GM23338 (cell line): ENCODE data around the gene SMYD3. TPM values are rescaled to one million over a fixed set of nuclear protein-coding genes. Genes with fewer than 3 reads are reported as not detected.
"Not testable (repeated sequence)": the region's sequence is repeated elsewhere in the genome, so short reads cannot be mapped to it uniquely, and the experiment has no call there.

Experiments
- ATAC-seq: fragments of 200-7000 bp; cut with Tn5 transposase; 3 replicates; pipeline ENCODE4 v1.9.1; 2020
- DNase-seq: peaks from one replicate; pipeline ENCODE4 v3.0.0-alpha.2; 2015; ENCODE audit warnings: low spot score
- H2AFZ ChIP-seq: fragments of 200-600 bp; sonication (generic); 2 replicates; pipeline ENCODE4 v1.8.0; 2016; ENCODE audit warnings: antibody characterized with exemption, mild to moderate bottlenecking, moderate library complexity
- H3F3A ChIP-seq: fragments of 200-600 bp; sonication (generic); replicated peaks from 2 replicates; pipeline ENCODE4 v1.8.0; 2017; ENCODE audit warnings: antibody characterized with exemption, mixed run types, low read depth
- H3K27ac ChIP-seq: fragments of 200-600 bp; sonication (generic); 2 replicates; pipeline ENCODE4 v1.6.1; 2016; ENCODE audit warnings: low read depth
- H3K27me3 ChIP-seq: fragments of 200-600 bp; sonication (generic); 2 replicates; pipeline ENCODE4 v1.8.0; 2016; ENCODE audit warnings: mild to moderate bottlenecking, mixed run types, moderate library complexity; ENCODE audit not compliant: insufficient read depth
- H3K36me3 ChIP-seq: fragments of 200-600 bp; sonication (generic); 2 replicates; pipeline ENCODE4 v1.8.0; 2016; ENCODE audit warnings: mild to moderate bottlenecking; ENCODE audit not compliant: insufficient read depth
- H3K4me1 ChIP-seq: fragments of 200-600 bp; sonication (generic); 2 replicates; pipeline ENCODE4 v1.8.0; 2016; ENCODE audit warnings: mild to moderate bottlenecking, moderate library complexity; ENCODE audit not compliant: insufficient read depth
- H3K4me2 ChIP-seq: fragments of 200-600 bp; sonication (generic); 2 replicates; pipeline ENCODE4 v1.7.1; 2017; ENCODE audit warnings: mixed run types
- H3K4me3 ChIP-seq: fragments of 200-600 bp; sonication (generic); 2 replicates; pipeline ENCODE4 v1.6.1; 2016; ENCODE audit warnings: mixed run types
- H3K79me2 ChIP-seq: fragments of 200-600 bp; sonication (generic); replicated peaks from 2 replicates; pipeline ENCODE4 v1.8.0; 2017; ENCODE audit warnings: mild to moderate bottlenecking; ENCODE audit not compliant: insufficient read depth
- H3K9me2 ChIP-seq: fragments of 200-600 bp; sonication (generic); 2 replicates; pipeline ENCODE4 v1.8.0; 2017; ENCODE audit not compliant: insufficient read depth
- H4K20me1 ChIP-seq: fragments of 200-600 bp; sonication (generic); replicated peaks from 2 replicates; pipeline ENCODE4 v1.8.0; 2017; ENCODE audit warnings: mild to moderate bottlenecking; ENCODE audit not compliant: insufficient read depth
- H3K27ac Mint-ChIP-seq: 2 replicates; pipeline ENCODE4 v1.8.0; 2020; ENCODE audit warnings: inconsistent platforms, mild to moderate bottlenecking, moderate library complexity, mixed read lengths
- H3K27me3 Mint-ChIP-seq: 3 replicates; pipeline ENCODE4 v1.8.0; 2022; ENCODE audit warnings: low read depth, mild to moderate bottlenecking, moderate library complexity, mixed read lengths, inconsistent platforms; ENCODE audit not compliant: insufficient read depth, poor library complexity
- H3K36me3 Mint-ChIP-seq: 3 replicates; pipeline ENCODE4 v1.8.0; 2021; ENCODE audit warnings: low read depth, mild to moderate bottlenecking, inconsistent platforms, moderate library complexity, mixed read lengths
- H3K4me1 Mint-ChIP-seq: 3 replicates; pipeline ENCODE4 v1.8.0; 2020; ENCODE audit warnings: mild to moderate bottlenecking, inconsistent platforms, mixed read lengths
- H3K4me3 Mint-ChIP-seq: 3 replicates; pipeline ENCODE4 v1.8.0; 2021; ENCODE audit warnings: moderate library complexity, mild to moderate bottlenecking, inconsistent platforms, mixed read lengths
- H3K9me3 Mint-ChIP-seq: 3 replicates; pipeline ENCODE4 v1.8.0; 2020; ENCODE audit warnings: moderate library complexity, mild to moderate bottlenecking, inconsistent platforms, mixed read lengths
- CREB1 ChIP-seq: fragments of 250-450 bp; sonication (Bioruptor Pico); IDR thresholded peaks from 2 replicates; pipeline ENCODE4 v1.5.0; 2020; ENCODE audit warnings: low read depth, mild to moderate bottlenecking, moderate library complexity
- JUNB ChIP-seq: IDR thresholded peaks from one replicate; pipeline ENCODE4 v1.6.1; 2016; ENCODE audit warnings: antibody characterized with exemption; ENCODE audit not compliant: unreplicated experiment
- REST ChIP-seq: IDR thresholded peaks from one replicate; pipeline ENCODE4 v1.6.1; 2018; ENCODE audit warnings: antibody characterized with exemption; ENCODE audit not compliant: unreplicated experiment
- STAT1 ChIP-seq: IDR thresholded peaks from one replicate; pipeline ENCODE4 v1.6.1; 2016; ENCODE audit warnings: antibody characterized with exemption; ENCODE audit not compliant: unreplicated experiment
- ZNF114 ChIP-seq: fragments of 250-450 bp; sonication (Bioruptor Pico); IDR thresholded peaks from 2 replicates; pipeline ENCODE4 v1.5.0; 2020; ENCODE audit warnings: mild to moderate bottlenecking, moderate library complexity
- ZNF462 ChIP-seq: fragments of 250-450 bp; sonication (Bioruptor Pico); IDR thresholded peaks from 2 replicates; pipeline ENCODE4 v1.5.0; 2020; ENCODE audit warnings: mild to moderate bottlenecking, moderate library complexity
- polyA plus RNA-seq: library from polyadenylated mRNA; unstranded; fragments of >200 nt; fragmentation: Nextera tagmentation; extraction: Ambion mirVana; gene quantifications from 2 replicates; pipeline ENCODE4 v1.2.1, GENCODE V29; 2016
- total RNA-seq: library from RNA; depleted of rRNA; stranded (reverse); fragments of >200 nt; shearing (Covaris generic); gene quantifications from 2 replicates; pipeline ENCODE4 v1.2.3, GENCODE V29; 2014

Gene SMYD3
- total and polyA plus RNA-seq, 2 experiments from 2014 or later: 31.8 to 34.4 TPM

DNA sequence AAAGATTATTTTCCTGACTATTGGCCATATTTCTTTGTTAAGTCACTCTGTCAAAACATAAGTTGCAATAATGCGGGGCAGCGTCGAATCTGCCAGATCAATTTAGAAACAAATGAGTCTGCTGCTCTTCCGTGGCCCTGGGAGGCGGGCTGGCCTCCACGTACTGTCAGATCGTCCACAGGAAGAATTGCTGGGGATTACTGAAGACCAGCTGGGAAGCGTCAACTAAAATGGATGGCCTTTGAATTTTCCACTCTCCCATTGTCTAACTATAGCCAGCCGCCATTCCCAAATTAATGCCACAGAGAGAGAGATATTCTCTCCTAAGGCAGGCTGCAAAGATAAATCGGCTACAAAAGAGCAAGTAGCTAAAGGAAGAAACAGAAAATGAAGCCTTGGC, 560.2 kb downstream of the SMYD3 start:
- no peaks in the 10 kb centered on the region for H3F3A ChIP-seq
- H3K4me3 ChIP-seq: no peak overlapping the region
- Mint-ChIP-seq H3K27ac (no peak overlapping the region), H3K4me1 (peaks cover 2% of the 10 kb centered on the region), H3K36me3 (peaks cover 7% of the 10 kb centered on the region; the same call in 1 of the 3 replicates), H3K9me3 (peaks cover 20% of the 10 kb centered on the region; the same call in 2 of the 3 replicates), H3K27me3 (peaks cover 7% of the 10 kb centered on the region), H3K4me3 (no peak overlapping the region)
- H3K4me1 ChIP-seq: peaks cover 3% of the 10 kb centered on the region; the same call in 1 of the 2 replicates
- H3K27ac ChIP-seq: no peak overlapping the region
- H3K27me3 ChIP-seq: no peaks in the 10 kb centered on the region
- TF ChIP-seq CREB1 (CRISPR knock-in tag): no peak
- no peak for TF ChIP-seq REST
- TF ChIP-seq JUNB: no peak
- no peak for TF ChIP-seq STAT1
- no peak for TF ChIP-seq ZNF114 (CRISPR knock-in tag)
- TF ChIP-seq ZNF462 (CRISPR knock-in tag): no peak
- ATAC-seq: no peak
- H3K4me2 ChIP-seq: no peak overlapping the region
- no peaks in the 10 kb centered on the region for H3K79me2 ChIP-seq
- H3K36me3 ChIP-seq: no peaks in the 10 kb centered on the region
- H4K20me1 ChIP-seq: no peaks in the 10 kb centered on the region
- no peak overlapping the region for H2AFZ ChIP-seq
- 0 out of 2 replicates have a peak, but pooled peaks cover 3% of the 10 kb centered on the region for H3K9me2 ChIP-seq
- DNase-seq: no peak

DNA sequence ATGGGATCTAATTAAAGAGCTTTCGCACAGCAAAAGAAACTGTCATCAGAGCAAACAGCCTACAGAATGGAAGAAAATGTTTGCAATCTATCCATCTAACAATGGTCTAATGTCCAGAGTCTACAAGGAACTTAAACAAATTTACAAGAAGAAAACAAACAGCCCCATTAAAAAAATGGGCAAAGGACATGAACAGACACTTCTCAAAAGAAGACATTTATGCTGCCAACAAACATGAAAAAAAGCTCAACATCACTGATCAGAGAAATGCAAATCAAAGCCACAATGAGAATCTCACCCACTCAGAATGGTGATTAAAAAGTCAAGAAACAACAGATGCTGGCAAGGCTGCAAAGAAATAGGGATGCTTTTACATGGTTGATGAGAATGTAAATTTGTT, 561.9 kb downstream of the SMYD3 start:
- not testable (repeated sequence) for H3K9me2 ChIP-seq, H3K27me3 ChIP-seq, H3K4me3 ChIP-seq, H3K27me3 Mint-ChIP-seq, ATAC-seq, H4K20me1 ChIP-seq, H3K27ac Mint-ChIP-seq, H3K79me2 ChIP-seq, H3K27ac ChIP-seq, H3K4me1 ChIP-seq, DNase-seq, H3K36me3 ChIP-seq, H3K4me2 ChIP-seq, H3K4me3 Mint-ChIP-seq, H3K36me3 Mint-ChIP-seq, H2AFZ ChIP-seq, H3K4me1 Mint-ChIP-seq, H3F3A ChIP-seq
- H3K9me3 Mint-ChIP-seq: peaks cover 20% of the 10 kb centered on the region; the same call in 2 of the 3 replicates
